ENCODE data around the gene LMBR1.

The LMBR1 gene

GRCh38 chr7:156684661-156685060 lies 208.3 kb downstream of the LMBR1 start:
- Histone ChIP-seq H3K4me3 (ENCODE audit: low read depth in 1 of 2, low read length in 1 of 2) (no peak overlapping the region), H3K4me1 (ENCODE audit: control insufficient read depth in 1 of 2, insufficient read depth in 1 of 2, low read depth in 1 of 2, low read length in 1 of 2) (no peaks in the 10 kb centered on the region), H3K27me3 (no peaks in the 10 kb centered on the region), H3K27ac (no peak overlapping the region), H3K36me3 (peaks cover 49% of the 10 kb centered on the region), H3K9me3 (no peaks in the 10 kb centered on the region)
- no peak for TF ChIP-seq CTCF (IDR thresholded peaks at IDR 0.05)

GRCh38 chr7:156684251-156684650 lies 208.7 kb downstream of the LMBR1 start:
- no peaks in the 10 kb centered on the region for H3K9me3 ChIP-seq
- no peak overlapping the region for H3K27ac ChIP-seq
- no peak for TF ChIP-seq CTCF (IDR thresholded peaks at IDR 0.05)
- H3K4me1 ChIP-seq (ENCODE audit: control insufficient read depth in 1 of 2, insufficient read depth in 1 of 2, low read depth in 1 of 2, low read length in 1 of 2): no peaks in the 10 kb centered on the region
- H3K4me3 ChIP-seq (ENCODE audit: low read depth in 1 of 2, low read length in 1 of 2): no peak overlapping the region
- H3K27me3 ChIP-seq: no peaks in the 10 kb centered on the region
- H3K36me3 ChIP-seq: peaks cover 53% of the 10 kb centered on the region

GRCh38 chr7:156682928-156683327 lies 210.1 kb downstream of the LMBR1 start:
- H3K4me1 ChIP-seq (ENCODE audit: control insufficient read depth in 1 of 2, insufficient read depth in 1 of 2, low read depth in 1 of 2, low read length in 1 of 2): no peaks in the 10 kb centered on the region
- H3K27ac ChIP-seq: no peak overlapping the region
- H3K9me3 ChIP-seq: no peaks in the 10 kb centered on the region
- TF ChIP-seq CTCF (IDR thresholded peaks at IDR 0.05): no peak
- H3K27me3 ChIP-seq: no peaks in the 10 kb centered on the region
- no peak overlapping the region for H3K4me3 ChIP-seq (ENCODE audit: low read depth in 1 of 2, low read length in 1 of 2)
- peaks cover 66% of the 10 kb centered on the region for H3K36me3 ChIP-seq

GRCh38 chr7:156680281-156680680 lies 212.7 kb downstream of the LMBR1 start:
- Histone ChIP-seq H3K9me3 (no peaks in the 10 kb centered on the region), H3K4me3 (ENCODE audit: low read depth in 1 of 2, low read length in 1 of 2) (no peak overlapping the region), H3K27me3 (no peaks in the 10 kb centered on the region), H3K36me3 (peaks cover 93% of the 10 kb centered on the region), H3K27ac (no peak overlapping the region), H3K4me1 (ENCODE audit: control insufficient read depth in 1 of 2, insufficient read depth in 1 of 2, low read depth in 1 of 2, low read length in 1 of 2) (no peaks in the 10 kb centered on the region)
- no peak for TF ChIP-seq CTCF (IDR thresholded peaks at IDR 0.05)

GRCh38 chr7:156677374-156678054 lies 215.5 kb downstream of the LMBR1 start:
- no peaks in the 10 kb centered on the region for H3K9me3 ChIP-seq
- no peak overlapping the region for H3K4me3 ChIP-seq (ENCODE audit: low read depth in 1 of 2, low read length in 1 of 2)
- H3K27me3 ChIP-seq: no peaks in the 10 kb centered on the region
- peaks cover 97% of the 10 kb centered on the region for H3K36me3 ChIP-seq
- TF ChIP-seq CTCF (IDR thresholded peaks at IDR 0.05): no peak
- no peak overlapping the region for H3K27ac ChIP-seq
- H3K4me1 ChIP-seq (ENCODE audit: control insufficient read depth in 1 of 2, insufficient read depth in 1 of 2, low read depth in 1 of 2, low read length in 1 of 2): no peaks in the 10 kb centered on the region
